Measurements from ENCODE around the gene DNAJB14. TPM values are rescaled to one million over a fixed set of nuclear protein-coding genes. Genes with fewer than 3 reads are reported as not detected.
A peak's percentile ranks its signal among the peaks of the same experiment; 100 is the strongest.
"Not testable (repeated sequence)": the region's sequence is repeated elsewhere in the genome, so short reads cannot be mapped to it uniquely, and the experiment has no call there.

DNAJB14 gene
- total and polyA plus RNA-seq, 2 donors (not counting 1 experiment from before 2014, with no cell fraction given) = 25.1 to 41.5 TPM

GRCh38 chr4:99960648-99961047 lies 14.2 kb upstream of the DNAJB14 start:
- Histone ChIP-seq H3K4me2 (ENCODE audit: extremely low read depth, insufficient read depth, low read length) (no peak overlapping the region), H3K79me2 (ENCODE audit: control insufficient read depth, insufficient read depth, low read length) (no peaks in the 10 kb centered on the region), H3K27me3 (ENCODE audit: control insufficient read depth, insufficient read depth, low read length) (no peaks in the 10 kb centered on the region), H3K9ac (ENCODE audit: insufficient read depth, low read length) (no peak overlapping the region), H3K36me3 (ENCODE audit: control insufficient read depth, insufficient read depth, low read length) (no peaks in the 10 kb centered on the region), H3K4me3 (replicated peaks in 1 of 4; ENCODE audit: control extremely low read depth in 1 of 4, insufficient read depth in 1 of 4, low read depth in 3 of 4, low read length in 4 of 4) (no peak overlapping the region), H3K27ac (ENCODE audit: insufficient read depth, low read length) (no peak overlapping the region), H4K20me1 (ENCODE audit: control insufficient read depth, extremely low read depth, insufficient read depth, low read length) (no peaks in the 10 kb centered on the region), H3K9me3 (ENCODE audit: control insufficient read depth, insufficient read depth, low read depth, low read length) (no peaks in the 10 kb centered on the region), H3K4me1 (ENCODE audit: control insufficient read depth, extremely low read depth, insufficient read depth, low read length) (no peaks in the 10 kb centered on the region), H2AFZ (ENCODE audit: low read length) (no peak overlapping the region)
- TF ChIP-seq EZH2 (IDR thresholded peaks at IDR 0.05; ENCODE audit: low read length, missing control alignments) = no peak
- TF ChIP-seq, protein P1, sequence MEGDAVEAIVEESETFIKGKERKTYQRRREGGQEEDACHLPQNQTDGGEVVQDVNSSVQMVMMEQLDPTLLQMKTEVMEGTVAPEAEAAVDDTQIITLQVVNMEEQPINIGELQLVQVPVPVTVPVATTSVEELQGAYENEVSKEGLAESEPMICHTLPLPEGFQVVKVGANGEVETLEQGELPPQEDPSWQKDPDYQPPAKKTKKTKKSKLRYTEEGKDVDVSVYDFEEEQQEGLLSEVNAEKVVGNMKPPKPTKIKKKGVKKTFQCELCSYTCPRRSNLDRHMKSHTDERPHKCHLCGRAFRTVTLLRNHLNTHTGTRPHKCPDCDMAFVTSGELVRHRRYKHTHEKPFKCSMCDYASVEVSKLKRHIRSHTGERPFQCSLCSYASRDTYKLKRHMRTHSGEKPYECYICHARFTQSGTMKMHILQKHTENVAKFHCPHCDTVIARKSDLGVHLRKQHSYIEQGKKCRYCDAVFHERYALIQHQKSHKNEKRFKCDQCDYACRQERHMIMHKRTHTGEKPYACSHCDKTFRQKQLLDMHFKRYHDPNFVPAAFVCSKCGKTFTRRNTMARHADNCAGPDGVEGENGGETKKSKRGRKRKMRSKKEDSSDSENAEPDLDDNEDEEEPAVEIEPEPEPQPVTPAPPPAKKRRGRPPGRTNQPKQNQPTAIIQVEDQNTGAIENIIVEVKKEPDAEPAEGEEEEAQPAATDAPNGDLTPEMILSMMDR (conservative IDR thresholded peaks at IDR 0.05 in 1 of 2, IDR thresholded peaks at IDR 0.05 in 1 of 2; ENCODE audit: low read depth in 1 of 2, low read length in 2 of 2) = no peak
- no peak for DNase-seq (ENCODE audit: low read depth in 2 of 2)

GRCh38 chr4:99958207-99958606 lies 11.8 kb upstream of the DNAJB14 start:
- H3K4me3 ChIP-seq (replicated peaks in 1 of 4; ENCODE audit: control extremely low read depth in 1 of 4, insufficient read depth in 1 of 4, low read depth in 3 of 4, low read length in 4 of 4); H3K9ac ChIP-seq (ENCODE audit: insufficient read depth, low read length); H3K79me2 ChIP-seq (ENCODE audit: control insufficient read depth, insufficient read depth, low read length); H4K20me1 ChIP-seq (ENCODE audit: control insufficient read depth, extremely low read depth, insufficient read depth, low read length); H3K4me1 ChIP-seq (ENCODE audit: control insufficient read depth, extremely low read depth, insufficient read depth, low read length); H3K27ac ChIP-seq (ENCODE audit: insufficient read depth, low read length); H3K36me3 ChIP-seq (ENCODE audit: control insufficient read depth, insufficient read depth, low read length); H3K4me2 ChIP-seq (ENCODE audit: extremely low read depth, insufficient read depth, low read length); H3K27me3 ChIP-seq (ENCODE audit: control insufficient read depth, insufficient read depth, low read length); DNase-seq (ENCODE audit: low read depth in 2 of 2); H2AFZ ChIP-seq (ENCODE audit: low read length); H3K9me3 ChIP-seq (ENCODE audit: control insufficient read depth, insufficient read depth, low read depth, low read length): not testable (repeated sequence)

GRCh38 chr4:99950913-99951254 lies 4.5 kb upstream of the DNAJB14 start:
- Histone ChIP-seq H3K36me3 (ENCODE audit: control insufficient read depth, insufficient read depth, low read length) (no peaks in the 10 kb centered on the region), H3K4me1 (ENCODE audit: control insufficient read depth, extremely low read depth, insufficient read depth, low read length) (peaks cover 6% of the 10 kb centered on the region), H3K4me2 (ENCODE audit: extremely low read depth, insufficient read depth, low read length) (peak overlapping the region; percentile 95), H3K27ac (ENCODE audit: insufficient read depth, low read length) (peak overlapping the region; percentile 56), H3K9me3 (ENCODE audit: control insufficient read depth, insufficient read depth, low read depth, low read length) (no peaks in the 10 kb centered on the region), H2AFZ (ENCODE audit: low read length) (peak overlapping the region; percentile 96), H3K79me2 (ENCODE audit: control insufficient read depth, insufficient read depth, low read length) (peaks cover 35% of the 10 kb centered on the region), H4K20me1 (ENCODE audit: control insufficient read depth, extremely low read depth, insufficient read depth, low read length) (no peaks in the 10 kb centered on the region), H3K9ac (ENCODE audit: insufficient read depth, low read length) (peak overlapping the region; percentile 59), H3K27me3 (ENCODE audit: control insufficient read depth, insufficient read depth, low read length) (no peaks in the 10 kb centered on the region), H3K4me3 (replicated peaks in 1 of 4; ENCODE audit: control extremely low read depth in 1 of 4, insufficient read depth in 1 of 4, low read depth in 3 of 4, low read length in 4 of 4) (peak overlapping the region; percentile 68 to 75 (median 72))
- no peak for DNase-seq (ENCODE audit: low read depth in 2 of 2)
- TF ChIP-seq EZH2 (IDR thresholded peaks at IDR 0.05; ENCODE audit: low read length, missing control alignments) = no peak
- TF ChIP-seq, protein P1 (conservative IDR thresholded peaks at IDR 0.05 in 1 of 2, IDR thresholded peaks at IDR 0.05 in 1 of 2; ENCODE audit: low read depth in 1 of 2, low read length in 2 of 2) = no peak
